Mesodermal cell (in vitro differentiated cells): ENCODE measurements around the gene TIMM22. TPM values are rescaled to one million over a fixed set of nuclear protein-coding genes. Genes with fewer than 3 reads are reported as not detected.
"Not testable (repeated sequence)": the region's sequence is repeated elsewhere in the genome, so short reads cannot be mapped to it uniquely, and the experiment has no call there.

Experiments used
- H3K27ac ChIP-seq: 2 replicates; pipeline ENCODE4 v1.7.0; 2013; ENCODE audit warnings: mild to moderate bottlenecking, low read depth, low read length, moderate library complexity; ENCODE audit not compliant: severe bottlenecking
- H3K36me3 ChIP-seq: 2 replicates; pipeline ENCODE4 v1.7.1; 2013; ENCODE audit warnings: mild to moderate bottlenecking, low read length, moderate library complexity; ENCODE audit not compliant: control insufficient read depth, insufficient read depth
- H3K4me1 ChIP-seq: one replicate; pipeline ENCODE4 v1.7.1; 2013; ENCODE audit warnings: mild to moderate bottlenecking, low read length; ENCODE audit not compliant: insufficient read depth, control insufficient read depth, poor library complexity, severe bottlenecking
- H3K4me3 ChIP-seq: 2 replicates; pipeline ENCODE4 v1.7.0; 2013; ENCODE audit warnings: low read length, control low read depth, mild to moderate bottlenecking; ENCODE audit not compliant: insufficient read depth, poor library complexity, severe bottlenecking; ENCODE audit errors: extremely low read depth
- H3K9me3 ChIP-seq: 2 replicates; pipeline ENCODE4 v1.7.1; 2013; ENCODE audit warnings: mild to moderate bottlenecking, low read length, moderate library complexity; ENCODE audit not compliant: control insufficient read depth
- WGBS, 2 experiments: methylation state at CpG; one replicate each; pipeline ENCODE4 v1.1.5; 2013; ENCODE audit warnings: missing lambda C conversion rate in 2 of 2; ENCODE audit not compliant: insufficient coverage in 2 of 2; 5-methylcytosine and 5-hydroxymethylcytosine counted together
- polyA plus RNA-seq, 2 experiments: library from polyadenylated mRNA; stranded (reverse); fragments of 50-300 nt; gene quantifications; one replicate each; pipeline ENCODE4 v1.2.3, GENCODE V29; 2013

Gene TIMM22
- polyA plus RNA-seq (2013, experiment 1 of 2), result 14.5 TPM
- polyA plus RNA-seq (2013, experiment 2 of 2), result 13.0 TPM

GRCh38 chr17:996554-997344, at the start of gene TIMM22:
TIMM22 (plus strand) TSS chr17:997129; CDS start chr17:997143, 14 bp downstream.
- 1% methylated on average over 63 to 69 of the region's 71 CpGs for WGBS, 2 experiments
- peak within 1 kb of the TSS; percentile 90 for H3K27ac ChIP-seq

GRCh38 chr17:948284-948852, 48.6 kb upstream of the TIMM22 start:
- Histone ChIP-seq H3K36me3 (peaks cover 23% of the 10 kb centered on the region), H3K27ac (no peak overlapping the region), H3K9me3 (no peaks in the 10 kb centered on the region), H3K4me1 (peaks cover 26% of the 10 kb centered on the region), H3K4me3 (no peak overlapping the region)
- WGBS, 2 experiments, result 78 to 93% methylated on average over 12 to 17 of the region's 25 CpGs

More at GRCh38 chr17:996554-997344, at the start of gene TIMM22:
- Histone ChIP-seq H3K9me3 (peaks cover 4% of the 10 kb centered on the region), H3K36me3 (peaks cover 32% of the 10 kb centered on the region), H3K4me3 (peak within 1 kb of the TSS; percentile 99), H3K4me1 (peaks cover 24% of the 10 kb centered on the region)

- H3K9me3 ChIP-seq, result no peaks in the 10 kb centered on the region
- H3K27ac ChIP-seq, result peak overlapping the region; percentile 100
- no peak overlapping the region for H3K4me3 ChIP-seq
- peaks cover 19% of the 10 kb centered on the region for H3K36me3 ChIP-seq
- H3K4me1 ChIP-seq, result peaks cover 30% of the 10 kb centered on the region
- WGBS, 2 experiments, result 24 to 25% methylated on average over 6 to 7 of the region's 12 CpGs
These were observed 47.2 kb upstream of the TIMM22 start for GRCh38 chr17:949623-950303.

- H3K36me3 ChIP-seq, result peaks cover 13% of the 10 kb centered on the region
- peak overlapping the region; percentile 19 for H3K4me3 ChIP-seq
- H3K27ac ChIP-seq, result peak overlapping the region; percentile 100
- WGBS, 2 experiments, result 2 to 3% methylated on average over 13 to 15 of the region's 27 CpGs
- H3K9me3 ChIP-seq, result no peaks in the 10 kb centered on the region
- H3K4me1 ChIP-seq, result peaks cover 23% of the 10 kb centered on the region
These were observed 45.4 kb upstream of the TIMM22 start for GRCh38 chr17:951325-952132.

GRCh38 chr17:952592-952991, 44.3 kb upstream of the TIMM22 start:
- H3K4me3 ChIP-seq, H3K27ac ChIP-seq, H3K9me3 ChIP-seq: not testable (repeated sequence)
- Histone ChIP-seq H3K36me3 (peaks cover 13% of the 10 kb centered on the region), H3K4me1 (peaks cover 24% of the 10 kb centered on the region)
- WGBS, 2 experiments, result 97 to 98% methylated on average over 6 to 9 of the region's 18 CpGs

- H3K36me3 ChIP-seq, result peaks cover 22% of the 10 kb centered on the region
- no peak overlapping the region for H3K4me3 ChIP-seq
- H3K4me1 ChIP-seq, result peaks cover 30% of the 10 kb centered on the region
- no peaks in the 10 kb centered on the region for H3K9me3 ChIP-seq
- H3K27ac ChIP-seq, result no peak overlapping the region
- WGBS, 2 experiments, result 97% methylated on average over 16 of the region's 16 CpGs
These were observed 43.2 kb upstream of the TIMM22 start for GRCh38 chr17:953767-954166.

GRCh38 chr17:954431-955164, 42.3 kb upstream of the TIMM22 start:
- no peaks in the 10 kb centered on the region for H3K9me3 ChIP-seq
- peak overlapping the region; percentile 87 for H3K27ac ChIP-seq
- 85 to 86% methylated on average over 18 to 20 of the region's 23 CpGs for WGBS, 2 experiments
- H3K36me3 ChIP-seq, result peaks cover 22% of the 10 kb centered on the region
- peaks cover 36% of the 10 kb centered on the region for H3K4me1 ChIP-seq
- H3K4me3 ChIP-seq, result no peak overlapping the region

- Histone ChIP-seq H3K9me3 (no peaks in the 10 kb centered on the region), H3K4me1 (peaks cover 21% of the 10 kb centered on the region), H3K36me3 (peaks cover 30% of the 10 kb centered on the region), H3K27ac (no peak overlapping the region), H3K4me3 (no peak overlapping the region)
- 90% methylated on average over 4 of the region's 8 CpGs; no CpG with 5 or more reads in 1 of the 2 experiments for WGBS, 2 experiments
These were observed 40.0 kb upstream of the TIMM22 start for GRCh38 chr17:956905-957304.

- WGBS, 2 experiments, result 93 to 94% methylated on average over 20 of the region's 20 CpGs
- Histone ChIP-seq H3K27ac (no peak overlapping the region), H3K4me3 (no peak overlapping the region), H3K4me1 (peaks cover 26% of the 10 kb centered on the region), H3K9me3 (no peaks in the 10 kb centered on the region), H3K36me3 (peaks cover 29% of the 10 kb centered on the region)
These were observed 39.0 kb upstream of the TIMM22 start for GRCh38 chr17:957856-958421.
